ENCODE measurements around the gene ATE1. TPM values are rescaled to one million over a fixed set of nuclear protein-coding genes. Genes with fewer than 3 reads are reported as not detected.
A peak's percentile ranks its signal among the peaks of the same experiment; 100 is the strongest.

ATE1 gene
- total and polyA plus RNA-seq, 2 donors (not counting 1 experiment from before 2014, with no cell fraction given), result 8.2 to 32.0 TPM

DNA sequence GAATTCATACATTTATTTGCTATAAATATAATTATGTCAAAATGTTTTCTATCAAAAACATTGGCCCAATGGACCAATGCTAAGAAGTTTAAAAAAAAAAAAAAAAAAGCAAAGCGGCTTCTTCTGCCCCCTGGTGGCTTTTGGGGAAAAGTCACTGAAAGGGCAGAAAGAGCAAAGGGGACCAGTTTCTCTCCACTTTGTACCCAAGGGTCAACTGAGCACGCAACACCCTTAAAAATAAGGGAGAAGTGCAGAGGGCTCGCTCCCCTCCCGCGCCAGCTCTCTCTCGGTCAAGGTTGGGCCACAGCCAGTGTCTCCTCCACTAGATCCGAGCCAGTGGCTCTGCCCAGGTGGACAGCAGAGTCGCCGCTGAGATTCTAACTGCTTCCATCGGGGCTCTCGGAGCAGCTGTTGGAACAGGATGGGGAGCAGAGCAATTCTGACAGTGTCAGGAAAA lies 193.2 kb downstream of the ATE1 start:
- Histone ChIP-seq H3K4me3 (ENCODE audit: control extremely low read depth in 1 of 5, extremely low read depth in 1 of 5, insufficient read depth in 1 of 5, low read depth in 2 of 5, low read length in 4 of 5) (no peak overlapping the region), H3K4me1 (ENCODE audit: control insufficient read depth in 2 of 2, insufficient read depth in 2 of 2, low read length in 2 of 2) (no peaks in the 10 kb centered on the region), H3K79me2 (ENCODE audit: control insufficient read depth, insufficient read depth, low read length) (no peaks in the 10 kb centered on the region), H2AFZ (ENCODE audit: insufficient read depth, low read depth, low read length, poor library complexity, severe bottlenecking) (no peak overlapping the region), H3K36me3 (replicated peaks in 1 of 2; ENCODE audit: control extremely low read depth in 1 of 2, control insufficient read depth in 1 of 2, extremely low read depth in 1 of 2, insufficient read depth in 2 of 2, low read length in 1 of 2) (no peaks in the 10 kb centered on the region), H3K27me3 (replicated peaks in 1 of 4; ENCODE audit: control extremely low read depth in 1 of 4, control insufficient read depth in 3 of 4, insufficient read depth in 4 of 4, low read length in 3 of 4) (peaks cover 0 to 13% (median 2%) of the 10 kb centered on the region in 4 experiments), H3K9ac (ENCODE audit: low read length) (no peak overlapping the region), H4K20me1 (ENCODE audit: control insufficient read depth, insufficient read depth, low read length, poor library complexity, severe bottlenecking) (no peaks in the 10 kb centered on the region), H3K9me3 (ENCODE audit: control extremely low read depth in 1 of 3, control insufficient read depth in 2 of 3, insufficient read depth in 1 of 3, low read length in 2 of 3) (peaks cover 0 to 3% (median 0%) of the 10 kb centered on the region in 3 donors), H3K4me2 (replicated peaks; ENCODE audit: low read depth, low read length, poor library complexity, severe bottlenecking) (no peak overlapping the region), H3K27ac (ENCODE audit: low read length in 2 of 2) (no peak overlapping the region)
- ChIA-PET POLR2A (interaction anchor here (0.7 kb wide), 1 partner anchor 1633 kb away, joined by 6 read pairs; no protein-coding TSS in a partner anchor), CTCF (interaction anchor here (0.6 kb wide), 2 partner anchors 790 to 1270 kb away, joined by 3 read pairs; no protein-coding TSS in a partner anchor)
- no peaks in the 10 kb centered on the region for H3K9me3 Mint-ChIP-seq (ENCODE audit: insufficient read depth)
- no peaks in the 10 kb centered on the region for H3K4me1 Mint-ChIP-seq
- TF ChIP-seq EZH2 (IDR thresholded peaks at IDR 0.05; ENCODE audit: borderline replicate concordance, insufficient read depth, low read depth, low read length, poor library complexity, severe bottlenecking) (no peak), CTCF (IDR thresholded peaks at IDR 0.05) (peak; percentile 71)
- DNase-seq (peak; percentile 10), ATAC-seq (ENCODE audit: low read depth) (no peak)
- WGBS (ENCODE audit: insufficient coverage), result 43% methylated on average over 9 of the region's 11 CpGs
- H3K27me3 Mint-ChIP-seq, result peaks cover 12% of the 10 kb centered on the region
- no peak overlapping the region for H3K27ac Mint-ChIP-seq
- H3K4me3 Mint-ChIP-seq, result no peak overlapping the region
- intact Hi-C loops (cut with micrococcal nuclease), result no loop called here

DNA sequence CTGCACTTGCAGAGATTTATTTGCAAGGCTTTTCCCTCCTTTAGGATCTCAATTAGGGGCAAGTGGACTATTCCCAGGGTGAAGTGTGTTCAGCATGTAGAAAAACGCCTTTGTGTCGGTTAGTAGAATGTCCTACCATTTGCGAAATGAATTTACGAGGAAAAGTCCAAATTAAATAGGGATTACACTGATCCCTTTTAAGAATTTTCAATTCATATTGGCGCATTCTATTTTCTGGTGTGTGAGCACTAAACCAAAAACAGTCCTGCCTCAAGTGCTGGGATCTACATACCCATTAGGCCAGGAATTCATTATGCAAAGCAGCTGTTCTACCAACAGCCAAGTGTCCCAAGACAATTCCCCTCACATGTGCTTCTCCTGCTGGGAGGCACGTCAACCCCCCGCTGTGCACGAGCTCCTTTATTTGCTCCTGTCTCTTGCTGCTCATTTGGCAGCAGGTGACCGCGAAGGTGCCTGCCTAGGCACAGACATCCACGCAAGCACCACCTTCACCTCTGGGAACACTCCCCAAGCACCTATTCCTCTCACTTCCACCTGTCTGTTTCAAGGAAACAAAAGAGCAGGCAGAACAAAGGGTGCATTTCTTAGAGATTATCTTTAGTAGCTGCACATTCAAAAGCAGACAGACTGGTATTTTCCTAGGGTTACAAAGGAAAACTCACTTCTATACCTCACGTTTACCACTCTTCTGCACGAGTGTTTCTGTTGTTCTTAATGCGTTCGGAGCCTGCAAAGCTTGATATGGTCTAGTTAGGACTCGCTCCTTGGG lies 195.0 kb downstream of the ATE1 start:
- WGBS (ENCODE audit: insufficient coverage), result 96% methylated on average over 16 of the region's 16 CpGs
- POLR2A ChIA-PET, result no interaction called here
- CTCF ChIA-PET, result interaction anchor here (0.5 kb wide), 1 partner anchor 178 kb away, joined by 4 read pairs; no protein-coding TSS in a partner anchor
- H3K4me3 Mint-ChIP-seq, result no peak overlapping the region
- no peaks in the 10 kb centered on the region for H3K9me3 Mint-ChIP-seq (ENCODE audit: insufficient read depth)
- Histone ChIP-seq H3K27me3 (replicated peaks in 1 of 4; ENCODE audit: control extremely low read depth in 1 of 4, control insufficient read depth in 3 of 4, insufficient read depth in 4 of 4, low read length in 3 of 4) (peaks cover 0 to 13% (median 2%) of the 10 kb centered on the region in 4 experiments), H3K79me2 (ENCODE audit: control insufficient read depth, insufficient read depth, low read length) (no peaks in the 10 kb centered on the region), H4K20me1 (ENCODE audit: control insufficient read depth, insufficient read depth, low read length, poor library complexity, severe bottlenecking) (no peaks in the 10 kb centered on the region), H3K4me3 (ENCODE audit: control extremely low read depth in 1 of 5, extremely low read depth in 1 of 5, insufficient read depth in 1 of 5, low read depth in 2 of 5, low read length in 4 of 5) (no peak overlapping the region), H3K4me1 (ENCODE audit: control insufficient read depth in 2 of 2, insufficient read depth in 2 of 2, low read length in 2 of 2) (no peaks in the 10 kb centered on the region), H3K9me3 (ENCODE audit: control extremely low read depth in 1 of 3, control insufficient read depth in 2 of 3, insufficient read depth in 1 of 3, low read length in 2 of 3) (peaks cover 0 to 7% (median 0%) of the 10 kb centered on the region in 3 donors), H3K27ac (ENCODE audit: low read length in 2 of 2) (no peak overlapping the region), H2AFZ (ENCODE audit: insufficient read depth, low read depth, low read length, poor library complexity, severe bottlenecking) (no peak overlapping the region), H3K4me2 (replicated peaks; ENCODE audit: low read depth, low read length, poor library complexity, severe bottlenecking) (no peak overlapping the region), H3K36me3 (replicated peaks in 1 of 2; ENCODE audit: control extremely low read depth in 1 of 2, control insufficient read depth in 1 of 2, extremely low read depth in 1 of 2, insufficient read depth in 2 of 2, low read length in 1 of 2) (no peaks in the 10 kb centered on the region), H3K9ac (ENCODE audit: low read length) (no peak overlapping the region)
- no peak overlapping the region for H3K27ac Mint-ChIP-seq
- DNase-seq, result no peak
- peaks cover 12% of the 10 kb centered on the region for H3K27me3 Mint-ChIP-seq
- H3K4me1 Mint-ChIP-seq, result no peaks in the 10 kb centered on the region
- no peak for TF ChIP-seq EZH2 (IDR thresholded peaks at IDR 0.05; ENCODE audit: borderline replicate concordance, insufficient read depth, low read depth, low read length, poor library complexity, severe bottlenecking)
- no peak for ATAC-seq (ENCODE audit: low read depth)
- intact Hi-C loops (cut with micrococcal nuclease), result no loop called here

All from B cell (primary cell).